Effector CD8-positive, alpha-beta T cell (primary cell): Measurements from ENCODE around the gene LYZL6.
"Not testable (repeated sequence)": the region's sequence is repeated elsewhere in the genome, so short reads cannot be mapped to it uniquely, and the experiment has no call there.

ENCODE experiments used
- DNase-seq: peaks from one replicate; lab custom pipeline; 2025; lab: John Stamatoyannopoulos, UW

Gene LYZL6

DNA sequence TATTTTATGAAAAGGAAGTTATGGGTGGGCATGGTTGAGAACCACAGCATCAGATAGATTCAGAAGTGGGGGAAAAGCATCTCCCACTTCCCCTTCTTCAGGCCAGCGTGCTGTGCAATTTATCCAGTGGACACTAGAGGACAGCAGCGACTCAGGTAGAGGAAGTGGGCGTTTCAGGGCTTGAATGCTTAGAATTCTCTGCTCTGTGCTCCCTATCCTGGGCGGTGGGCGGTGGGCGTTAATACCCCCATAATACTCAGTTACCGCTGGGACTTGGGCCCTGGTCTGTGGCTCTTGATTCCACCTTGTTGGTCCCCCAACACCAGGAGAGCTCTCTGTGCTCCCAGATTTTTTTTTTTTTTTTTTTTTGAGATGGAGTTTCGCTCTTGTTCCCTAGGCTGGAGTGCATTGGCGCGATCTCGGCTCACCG lies 3.7 kb upstream of the LYZL6 start:
- peak; percentile 2 for DNase-seq

DNA sequence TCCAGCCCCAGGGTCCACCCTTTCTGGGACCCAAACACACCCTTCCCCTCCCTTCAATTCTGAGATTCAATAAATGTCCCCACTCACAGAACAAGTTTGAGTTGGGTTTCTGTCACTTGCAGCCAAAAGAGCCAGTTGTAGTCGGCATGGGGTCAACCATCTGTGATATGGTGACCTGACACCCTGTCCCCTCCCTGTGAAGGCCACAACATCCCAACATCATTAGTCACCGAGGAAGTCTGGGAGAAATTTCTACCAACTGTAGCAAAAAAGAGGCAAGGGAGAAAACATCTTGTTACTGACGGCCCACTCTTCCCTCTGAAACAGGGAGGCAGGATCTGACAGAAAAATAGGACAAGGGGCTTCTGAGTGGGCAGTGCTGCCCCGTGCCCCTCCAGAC lies 638 bp upstream of the LYZL6 start:
- DNase-seq: no peak

DNA sequence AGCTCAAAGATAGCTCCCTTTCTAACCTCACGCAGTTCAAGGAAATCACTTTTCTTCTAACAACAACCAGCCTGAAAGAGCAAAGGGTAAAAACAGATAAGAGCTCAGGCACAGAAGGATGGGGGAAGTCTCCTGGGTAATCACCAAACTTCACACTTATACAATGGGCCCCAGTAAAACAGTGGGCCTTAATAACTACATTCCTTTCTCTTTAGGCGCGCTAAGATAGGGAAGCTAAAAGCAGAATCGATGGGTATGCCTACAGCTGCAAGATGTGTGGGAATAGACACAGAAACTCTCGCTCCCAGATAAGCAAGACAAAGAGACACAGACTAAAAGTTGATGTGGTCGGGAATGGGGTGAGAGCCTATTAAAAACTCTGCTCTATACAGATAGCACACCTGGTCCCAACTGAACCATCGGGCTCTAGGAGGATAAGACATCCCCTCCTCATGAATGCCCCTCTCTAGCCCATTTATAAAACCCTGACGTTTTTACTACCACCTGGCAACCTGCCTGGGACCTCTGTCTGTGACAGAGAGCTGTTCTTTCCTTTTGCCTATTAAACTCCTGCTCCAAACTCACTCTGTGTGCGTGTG lies 826 bp downstream of the LYZL6 start:
- DNase-seq: no peak

DNA sequence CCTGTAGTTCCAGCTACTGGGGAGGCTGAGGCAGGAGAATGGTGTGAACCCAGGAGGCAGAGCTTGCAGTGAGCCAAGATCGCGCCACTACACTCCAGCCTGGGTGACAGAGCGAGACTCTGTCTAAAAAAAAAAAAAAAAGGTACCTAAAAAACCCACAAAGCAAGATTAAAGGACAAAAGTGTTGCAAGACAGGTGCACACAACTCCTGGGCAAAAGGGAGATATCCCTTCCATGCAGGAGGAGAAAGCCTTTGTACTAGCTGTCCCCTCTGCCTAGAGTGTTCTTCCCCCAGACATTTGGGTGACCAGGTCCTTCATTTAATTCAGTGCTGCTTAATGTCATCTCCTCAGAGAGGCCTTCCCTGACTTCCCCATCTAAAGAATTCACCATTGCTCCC lies 5.0 kb downstream of the LYZL6 start:
- DNase-seq: not testable (repeated sequence)

DNA sequence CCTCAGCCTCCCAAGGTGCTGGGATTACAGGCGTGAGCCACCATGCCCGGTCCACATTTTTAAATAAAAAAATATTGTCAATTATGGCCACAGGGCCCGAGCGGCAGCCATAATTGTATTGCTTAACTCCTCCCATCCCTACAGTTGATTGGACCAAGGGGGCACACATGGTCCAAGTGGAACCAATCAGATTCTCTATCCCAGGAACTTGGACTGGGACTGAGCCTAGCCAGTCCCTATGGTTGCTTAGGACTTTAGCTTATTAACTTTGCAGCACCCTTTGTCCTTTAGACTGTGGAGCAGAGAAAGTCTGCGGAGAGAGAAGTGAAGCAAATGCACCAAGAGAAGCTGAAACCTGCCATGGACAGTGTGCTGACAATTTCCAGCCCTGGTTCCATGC lies 7.5 kb downstream of the LYZL6 start:
- DNase-seq: no peak

DNA sequence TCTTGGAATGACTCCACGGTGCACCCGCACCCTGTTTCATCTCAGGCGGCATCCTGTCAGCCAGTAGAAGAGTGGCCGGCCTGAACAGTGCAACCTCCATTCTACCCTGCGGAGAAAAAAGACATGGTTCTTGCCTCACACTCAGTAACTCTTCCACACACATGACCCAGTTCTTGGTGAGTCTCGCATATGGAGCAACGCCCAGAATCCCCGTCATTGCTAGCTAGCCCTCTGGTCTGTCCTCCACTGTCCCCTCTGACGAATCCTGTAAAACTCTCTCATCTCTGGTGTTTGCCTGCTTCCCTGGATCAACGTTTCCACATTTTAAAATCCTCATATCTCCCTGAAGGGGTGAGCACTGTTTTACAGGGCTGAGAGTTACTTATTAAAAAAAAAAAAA lies 8.8 kb downstream of the LYZL6 start:
- DNase-seq: no peak

DNA sequence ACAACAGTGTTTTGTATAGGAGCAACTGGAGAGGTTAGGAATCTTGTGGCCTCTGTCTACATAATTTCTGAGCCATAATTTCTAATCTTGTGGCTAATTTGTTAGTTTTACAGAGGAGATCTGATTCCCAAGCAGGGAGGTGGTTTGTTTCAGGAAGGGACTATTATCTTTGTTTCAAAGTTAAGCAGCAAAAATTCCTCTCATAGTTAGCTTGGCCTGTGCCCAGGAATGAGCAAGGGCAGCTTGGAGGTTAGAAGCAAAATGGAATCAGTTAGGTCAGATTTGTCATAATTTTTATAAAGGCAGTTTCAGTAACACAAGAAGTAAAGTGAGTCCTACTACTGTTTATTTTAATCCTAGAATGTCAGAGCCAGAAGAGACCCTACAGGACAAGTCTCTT lies 10.9 kb downstream of the LYZL6 start:
- DNase-seq: no peak

DNA sequence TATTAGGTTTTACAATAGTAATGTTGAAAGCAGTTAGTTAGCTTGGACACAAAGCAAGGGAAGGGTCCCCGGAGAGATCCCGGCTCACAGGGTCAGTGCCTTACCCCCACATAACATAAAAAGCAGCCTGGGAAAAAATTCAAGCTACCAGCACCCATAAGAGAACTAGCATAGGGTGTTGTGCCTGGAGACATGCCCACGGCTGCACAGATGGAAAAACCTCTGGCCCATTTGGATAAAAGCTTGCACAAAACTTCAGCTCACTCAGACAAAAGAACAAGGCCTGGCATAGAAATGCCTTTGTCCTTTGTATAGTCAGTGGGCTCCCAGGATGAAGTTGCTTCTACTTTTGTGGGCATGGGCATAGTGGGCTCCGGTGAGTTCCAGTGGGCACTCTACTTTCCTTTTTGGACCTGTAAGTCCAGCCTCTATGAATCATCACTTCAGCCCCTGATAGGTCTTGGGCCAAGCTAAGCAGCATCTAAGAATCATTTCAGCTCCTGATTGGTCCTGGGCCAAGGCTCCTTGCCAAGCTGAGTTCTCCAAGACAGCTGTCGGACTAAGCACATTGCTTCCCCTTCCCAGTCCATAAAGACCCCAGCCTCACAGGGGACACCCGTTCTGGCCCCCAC lies 11.6 kb downstream of the LYZL6 start:
- no peak for DNase-seq

DNA sequence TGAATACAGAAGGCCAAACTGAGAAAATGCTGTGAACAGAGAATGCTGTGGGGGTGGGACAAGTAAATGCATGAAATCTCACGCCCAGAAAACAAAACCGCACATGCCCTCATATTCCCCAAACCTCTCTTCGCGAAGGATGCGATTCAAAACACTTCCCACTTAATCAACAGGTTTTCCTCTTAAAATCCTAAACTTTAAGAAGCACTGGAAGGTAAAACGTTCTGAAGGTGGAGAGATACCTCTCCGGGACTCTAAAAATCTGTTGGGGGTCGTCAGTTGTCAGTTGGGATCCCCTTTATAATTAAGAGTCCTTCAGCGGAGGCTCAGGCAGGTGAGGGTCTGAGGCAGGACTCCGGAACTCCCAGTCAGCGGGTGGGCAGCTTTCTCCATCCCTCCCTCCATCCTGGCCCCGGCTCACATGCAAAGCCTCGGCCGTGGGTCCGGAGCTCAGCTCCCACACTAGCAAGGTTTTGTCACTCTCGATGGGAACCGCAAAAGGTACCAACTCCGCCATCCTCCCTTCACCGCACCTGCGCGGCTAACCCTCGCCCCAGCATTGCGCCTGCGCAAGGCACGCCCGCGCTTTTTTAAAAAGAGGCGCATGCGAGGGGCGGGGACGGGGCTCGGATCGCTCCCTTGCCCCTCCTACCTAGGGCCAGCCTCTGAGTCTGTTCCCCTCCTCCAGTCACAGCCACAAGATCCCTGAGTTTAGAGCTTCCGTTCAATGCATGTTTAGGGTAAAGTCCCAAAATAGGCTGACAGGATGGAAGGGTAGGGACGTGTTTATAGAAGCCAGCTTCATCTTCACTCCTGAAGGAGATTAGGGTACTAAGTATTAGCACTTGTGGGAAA lies 13.1 kb downstream of the LYZL6 start, which contains the start of gene RDM1:
Gene RDM1 (minus strand): TSS at position 563 of the 855 bp plus-strand sequence. CDS start 46 bp downstream, at position 517.
- peak; percentile 62 for DNase-seq

DNA sequence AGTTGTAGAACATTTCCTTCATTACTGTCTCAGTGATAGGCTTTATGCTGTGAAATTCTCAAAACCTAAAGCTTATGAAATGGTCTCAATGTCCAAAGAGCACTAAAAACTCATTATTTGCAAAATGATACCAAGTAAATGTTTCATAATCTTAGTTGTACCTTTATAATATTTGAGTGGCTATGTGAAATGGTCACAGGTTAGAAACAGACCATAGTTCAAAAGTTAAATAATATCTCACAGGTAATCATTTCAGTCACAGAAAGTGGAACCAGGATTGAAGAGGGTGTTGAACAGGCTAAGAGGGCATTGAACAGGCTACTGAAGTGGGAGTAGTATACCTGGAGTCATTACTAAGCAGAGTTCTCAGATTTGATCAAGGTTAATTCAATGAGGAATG lies 15.8 kb downstream of the LYZL6 start:
- no peak for DNase-seq

DNA sequence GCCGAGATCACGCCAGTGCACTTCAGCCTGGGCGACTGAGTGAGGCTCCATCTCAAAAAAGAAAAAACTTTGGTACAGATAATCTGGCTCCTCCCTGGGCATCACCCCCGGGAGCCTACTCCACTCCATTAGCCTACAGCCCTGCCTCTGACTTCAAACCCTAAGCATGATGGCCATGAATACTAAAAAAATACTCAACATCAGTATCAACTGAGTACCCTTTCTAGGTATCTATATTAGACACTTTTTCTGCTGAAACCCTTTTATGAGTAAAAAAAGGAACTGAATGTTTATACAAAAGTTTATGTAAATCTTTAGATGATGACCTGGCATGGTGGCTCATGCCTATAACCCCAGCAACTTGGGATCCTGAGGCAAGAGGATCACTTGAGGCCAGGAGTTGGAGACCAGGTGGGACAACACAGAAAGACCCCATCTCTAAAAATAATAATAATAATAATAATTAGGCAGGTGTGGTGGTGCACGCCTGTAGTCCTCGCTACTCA lies 19.9 kb downstream of the LYZL6 start:
- no peak for DNase-seq

DNA sequence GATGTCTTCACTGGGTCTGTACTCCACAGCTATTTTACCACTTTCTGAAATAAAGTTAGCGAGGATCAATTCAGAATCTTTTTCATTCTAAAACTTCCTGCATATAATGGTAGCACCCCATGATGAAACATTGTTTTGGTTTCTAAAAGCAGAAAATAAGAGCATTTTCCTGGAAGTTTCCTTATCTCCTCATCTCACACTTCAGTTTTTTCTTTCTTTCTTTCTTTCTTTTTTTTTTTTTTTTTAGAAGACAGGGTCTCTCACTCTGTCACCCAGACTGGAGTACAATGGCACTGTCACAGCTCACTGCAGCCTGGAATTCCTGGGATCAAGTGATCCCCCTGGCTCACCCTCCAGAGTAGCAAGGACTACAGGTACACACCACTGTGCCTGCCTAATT lies 23.3 kb downstream of the LYZL6 start:
- no peak for DNase-seq

DNA sequence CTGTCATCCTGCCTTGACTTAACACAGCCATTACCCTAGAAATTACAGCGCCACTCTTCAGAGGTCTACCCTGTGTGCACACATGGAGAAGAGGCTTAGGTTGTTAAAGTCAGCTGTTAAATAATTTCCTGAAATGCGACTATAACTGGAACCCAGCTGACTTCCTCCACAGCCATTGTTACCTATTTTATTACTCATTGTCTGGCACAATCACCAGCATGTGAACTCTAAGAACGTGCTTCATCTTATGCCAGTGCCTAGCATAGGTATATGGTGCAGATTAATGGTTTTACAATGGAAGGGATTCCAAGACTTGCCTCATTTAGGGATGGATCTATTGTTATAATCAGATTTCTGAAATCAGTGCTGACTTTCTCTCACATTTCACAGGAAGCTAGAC lies 24.8 kb downstream of the LYZL6 start:
- no peak for DNase-seq

DNA sequence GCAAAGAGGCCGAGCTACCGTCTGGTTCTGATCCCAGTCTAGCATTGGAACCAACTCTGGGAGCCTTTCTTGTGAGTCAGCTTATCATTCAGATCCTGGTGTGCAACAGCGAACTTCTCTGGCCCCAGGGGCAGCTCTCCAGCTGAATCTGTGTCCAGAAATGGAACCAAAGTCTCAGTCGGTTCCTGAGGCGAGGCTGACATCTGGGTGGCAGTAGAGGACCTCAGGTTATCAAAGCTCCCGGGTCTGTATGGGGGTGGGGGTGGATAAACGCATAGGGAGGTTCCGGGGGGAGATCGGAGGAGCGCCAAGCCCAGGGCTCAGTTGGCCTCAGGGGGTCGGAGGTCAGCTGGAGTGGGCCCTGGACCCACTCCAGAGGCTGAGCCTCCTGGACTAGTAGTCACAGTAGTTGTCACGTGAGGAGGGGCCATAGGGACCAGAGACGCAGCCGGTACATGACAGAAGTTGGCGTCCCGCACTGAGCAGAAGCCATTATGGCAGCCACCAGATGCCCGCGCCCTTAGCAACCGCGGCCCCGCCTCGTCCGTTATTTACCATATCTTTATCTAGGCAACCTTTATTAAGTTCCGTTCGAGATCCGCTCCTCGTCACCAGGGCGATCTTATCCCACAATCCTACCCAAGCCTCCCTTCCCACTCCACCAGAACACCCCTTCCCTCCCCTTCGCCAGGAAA lies 25.8 kb downstream of the LYZL6 start:
- DNase-seq: no peak

DNA sequence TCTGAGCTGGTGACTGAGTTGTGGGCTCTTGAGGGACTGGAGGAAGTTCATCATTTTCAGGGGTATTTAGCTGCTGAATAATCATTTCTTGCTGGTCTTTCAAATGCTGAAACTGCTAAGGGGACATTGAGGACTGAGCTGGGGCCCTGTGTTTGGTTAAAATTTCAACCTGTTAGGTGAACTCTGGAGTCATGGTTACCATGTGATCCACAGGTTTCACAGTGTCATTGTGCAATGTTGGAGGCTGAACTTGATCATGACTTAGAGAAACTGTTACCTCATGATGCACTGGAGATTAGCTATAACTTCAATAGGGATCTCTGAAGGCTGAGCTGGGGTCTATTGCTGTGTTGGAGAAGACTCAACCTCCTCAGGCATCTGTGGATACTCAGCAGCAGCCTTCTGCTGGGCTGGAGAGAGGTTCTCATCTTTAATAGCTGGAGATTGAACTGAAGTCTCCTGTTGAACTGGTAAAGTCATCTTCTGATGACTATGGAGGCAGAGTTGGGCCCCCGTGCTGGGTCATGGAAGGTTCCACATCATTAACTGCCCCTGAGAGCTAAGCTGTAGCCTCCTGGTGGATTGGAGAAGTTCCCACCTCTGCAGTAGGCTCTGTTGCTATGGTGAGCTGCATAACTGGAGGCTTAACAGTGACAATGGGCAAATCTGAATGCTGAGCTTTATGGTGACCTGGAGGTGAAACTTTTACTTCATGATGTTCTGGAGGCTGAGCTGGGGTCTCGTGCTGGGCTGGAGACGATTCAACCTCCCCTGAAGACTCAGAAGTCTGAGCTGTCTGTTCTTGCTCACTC lies 28.2 kb downstream of the LYZL6 start:
- DNase-seq: no peak

DNA sequence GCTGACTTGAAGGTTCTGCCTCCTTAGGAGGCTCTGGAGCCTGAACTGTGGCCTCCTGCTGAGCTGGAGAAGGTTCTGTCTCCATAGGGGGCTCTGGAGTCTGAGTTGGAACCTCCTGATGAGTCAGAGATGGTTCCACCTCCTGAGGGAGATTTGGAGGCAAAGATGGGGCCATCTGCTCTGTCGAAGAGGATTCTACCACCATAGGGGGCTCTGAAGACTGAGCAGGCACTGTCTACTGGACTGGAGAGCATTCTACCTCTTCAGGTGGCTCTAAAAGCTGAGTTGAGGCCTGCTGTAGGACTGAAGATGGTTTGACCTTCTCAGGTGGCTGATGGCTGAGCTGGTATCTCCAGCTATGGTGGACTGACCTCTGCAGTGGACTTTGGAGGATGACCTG lies 29.2 kb downstream of the LYZL6 start:
- DNase-seq: no peak

DNA sequence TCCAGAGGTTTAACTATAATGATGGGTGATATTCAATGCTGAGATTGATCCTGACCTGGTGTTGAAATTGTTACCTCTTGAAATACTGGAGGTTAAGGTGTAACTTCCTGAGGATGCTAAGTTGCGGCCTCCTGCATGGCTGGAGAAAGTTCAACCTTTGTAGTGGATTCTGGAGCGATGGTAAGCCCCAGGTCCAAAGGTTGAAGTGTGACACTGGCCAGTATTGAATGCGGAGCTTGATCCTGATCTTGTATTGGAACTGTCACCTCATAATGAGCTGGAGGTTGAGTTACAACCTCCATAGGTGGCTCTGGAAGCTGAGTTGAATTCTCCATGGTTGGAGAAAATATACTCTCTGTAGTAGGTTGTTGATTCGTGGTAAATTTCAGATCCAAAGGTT lies 29.9 kb downstream of the LYZL6 start:
- no peak for DNase-seq

DNA sequence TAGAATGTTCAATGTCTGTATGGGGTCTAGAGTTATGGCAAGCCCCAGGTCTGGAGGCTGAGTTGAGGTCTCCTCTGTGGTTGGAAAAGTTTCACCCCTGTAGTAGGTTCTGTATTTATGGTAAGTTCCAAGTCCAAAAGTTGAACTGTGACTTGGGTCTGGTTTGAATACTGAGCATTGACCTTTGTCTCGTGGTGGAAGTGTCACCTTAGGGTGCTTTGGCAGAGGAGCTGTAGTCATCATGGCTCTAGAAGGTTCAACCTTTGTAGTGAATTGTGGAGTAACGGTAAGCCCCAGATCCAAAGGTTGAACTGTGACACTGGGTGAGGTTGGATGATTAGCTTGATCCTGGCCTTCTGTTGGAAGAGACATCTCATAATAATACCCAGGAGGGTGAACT lies 30.6 kb downstream of the LYZL6 start:
- DNase-seq: no peak

DNA sequence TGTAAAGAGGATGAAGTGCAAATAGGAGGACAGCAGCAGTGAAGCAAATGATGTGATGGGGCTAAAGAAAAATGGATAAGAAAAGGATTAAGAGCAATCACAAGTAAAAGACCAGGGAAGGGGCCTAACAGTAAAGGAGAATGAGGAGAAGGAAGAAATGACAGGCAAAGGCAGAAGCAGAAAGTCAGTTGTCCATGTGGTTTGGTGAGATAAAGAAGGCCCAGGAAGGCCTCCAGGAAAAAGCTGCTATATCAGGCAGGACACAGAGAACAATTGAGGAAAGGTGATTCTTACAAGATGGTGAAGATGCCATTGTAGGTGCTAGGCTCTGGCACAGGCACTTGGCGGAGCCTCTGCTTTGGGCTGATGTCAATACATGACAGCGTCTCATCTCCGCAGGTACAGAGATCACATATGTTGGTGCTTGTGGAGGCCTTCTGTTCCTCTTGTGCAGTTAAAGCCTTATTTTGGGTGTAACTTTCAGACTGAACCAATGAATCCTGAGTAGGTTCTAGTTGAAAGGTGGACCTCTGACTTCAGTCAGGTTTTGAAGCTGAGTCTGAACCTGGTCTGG lies 31.1 kb downstream of the LYZL6 start:
- DNase-seq: no peak

DNA sequence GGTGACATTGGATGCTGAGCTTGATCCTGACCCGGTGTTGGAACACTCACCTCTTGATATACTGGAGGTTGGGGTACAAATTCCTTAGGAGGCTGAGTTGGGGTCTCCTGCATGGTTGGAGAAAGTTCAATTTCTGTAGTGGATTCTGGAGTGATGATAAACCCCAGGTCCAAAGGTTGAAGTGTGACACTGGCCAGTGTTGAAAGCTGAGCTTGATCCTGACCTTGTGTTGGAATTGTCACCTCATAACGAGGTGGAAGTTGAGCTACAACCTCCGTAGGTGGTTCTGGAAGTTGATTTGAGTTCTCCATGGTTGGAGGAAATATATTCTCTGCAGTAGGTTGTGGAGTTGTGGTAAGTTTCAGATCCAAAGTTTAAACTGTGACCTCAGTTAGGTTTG lies 34.1 kb downstream of the LYZL6 start:
- no peak for DNase-seq

DNA sequence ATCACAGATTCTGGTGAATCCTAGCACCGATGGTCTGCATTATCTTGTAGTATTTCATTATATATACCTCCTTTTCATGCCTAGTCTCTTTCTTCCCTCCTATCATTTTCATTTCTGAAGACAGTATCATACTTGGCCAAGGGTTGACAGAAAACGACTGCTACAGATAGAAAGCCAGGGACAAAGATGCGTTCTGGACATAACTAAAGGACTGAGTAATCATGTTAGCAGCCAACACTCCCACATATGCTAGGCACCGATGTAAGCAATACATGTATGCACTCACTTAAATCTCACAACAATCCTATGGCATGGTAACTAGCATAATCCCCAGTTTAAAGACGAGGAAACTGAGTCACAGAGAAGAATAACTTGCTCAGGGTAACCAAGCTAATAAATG lies 35.8 kb downstream of the LYZL6 start:
- no peak for DNase-seq
